CD4-positive, alpha-beta T cell treated with Interferon alpha-2 for 1 hour (primary cell): ENCODE measurements around the gene STRIP2.
"Not testable (repeated sequence)": the region's sequence is repeated elsewhere in the genome, so short reads cannot be mapped to it uniquely, and the experiment has no call there.

ENCODE experiments used
- DNase-seq, 2 donors: peaks; one replicate each; pipeline ENCODE4 v3.0.0-alpha.2; 2020 to 2022

The STRIP2 gene

DNA sequence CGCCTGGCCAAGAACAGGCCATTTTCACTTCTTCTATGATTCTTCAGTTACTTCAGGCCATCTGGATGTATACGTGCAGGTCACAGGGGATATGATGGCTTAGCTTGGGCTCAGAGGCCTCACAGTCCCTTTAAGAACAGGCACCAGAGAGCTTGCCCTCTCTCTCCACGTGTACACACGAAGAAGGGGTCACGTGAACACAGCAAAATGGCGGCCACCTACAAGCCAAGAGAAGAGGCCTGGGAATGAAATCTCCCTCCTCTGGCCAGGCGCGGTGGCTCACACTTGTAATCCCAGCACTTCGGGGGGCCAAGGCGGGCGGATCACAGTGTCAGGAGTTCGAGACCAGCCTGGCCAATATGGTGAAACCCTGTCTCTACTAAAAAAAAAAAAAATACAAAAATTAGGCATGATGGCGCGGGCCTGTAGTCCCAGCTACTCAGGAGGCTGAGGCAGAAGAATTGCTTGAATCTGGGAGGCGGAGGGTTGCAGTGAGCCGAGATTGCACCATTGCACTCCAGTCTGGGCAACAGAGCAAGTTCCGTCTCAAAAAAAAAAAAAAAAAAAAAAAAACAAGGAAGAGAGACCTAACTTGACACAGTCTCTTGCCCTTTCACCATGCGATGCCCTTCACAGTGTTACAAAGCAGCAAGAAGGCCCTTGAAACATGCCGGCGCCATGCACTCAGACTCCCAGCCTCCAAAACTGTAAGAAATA lies 100.5 kb downstream of the STRIP2 start:
- DNase-seq: not testable (repeated sequence)

DNA sequence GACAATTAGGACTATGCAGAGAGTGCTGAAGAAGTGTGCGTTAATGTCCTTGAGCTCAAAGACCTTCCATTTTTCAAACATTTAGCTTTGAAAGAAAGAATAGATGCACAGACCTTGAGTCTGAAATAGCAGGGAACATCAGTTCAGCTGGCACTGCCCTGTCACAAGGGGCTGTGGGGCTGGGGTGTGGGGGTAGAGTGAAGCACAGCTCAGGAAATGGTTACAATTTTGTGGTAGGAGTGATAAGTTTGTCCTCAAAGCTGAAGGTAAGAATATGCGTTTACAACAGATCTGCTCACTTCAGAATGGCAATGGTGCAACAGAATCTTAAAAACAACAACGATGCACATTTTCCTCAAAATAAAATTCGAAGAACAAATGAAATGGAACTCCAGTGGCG lies 101.7 kb downstream of the STRIP2 start:
- peak; percentile 7 to 36 for DNase-seq

DNA sequence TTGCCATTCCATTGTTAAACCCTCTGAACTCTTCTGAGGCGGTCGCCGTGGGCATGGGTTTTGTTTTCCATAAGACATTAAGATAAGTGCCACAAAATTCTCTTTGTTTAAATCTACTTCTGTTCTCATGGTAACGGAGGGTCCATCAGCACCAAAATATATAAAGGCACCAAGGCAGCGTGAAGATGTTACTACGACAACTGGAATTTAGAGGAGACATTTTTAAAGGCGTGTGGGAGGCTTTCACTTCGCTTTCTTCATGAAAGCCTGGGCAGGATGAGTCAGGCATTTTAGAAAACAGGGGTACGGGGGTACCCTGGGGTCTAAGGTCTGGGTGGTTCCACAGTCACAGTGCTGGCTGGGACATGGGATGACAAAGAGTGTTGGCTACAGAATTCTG lies 102.1 kb downstream of the STRIP2 start:
- DNase-seq: no peak
